AG10803 (cell line): Measurements from ENCODE around the gene ADAM12.

Source experiments
- DNase-seq: peaks from one replicate; pipeline ENCODE4 v3.0.0; 2010; ENCODE audit warnings: low read depth
- H3K4me3 ChIP-seq: 2 replicates; pipeline ENCODE4 v1.5.1; 2011; ENCODE audit warnings: mild to moderate bottlenecking, low read length, control low read depth
- CTCF ChIP-seq: conservative IDR thresholded peaks from 2 replicates; pipeline ENCODE4 v1.5.1; 2011; ENCODE audit warnings: mild to moderate bottlenecking, low read length, control low read depth, inconsistent platforms

The ADAM12 gene

GRCh38 chr10:126420567-126421300 is 32.5 kb upstream of the ADAM12 start:
- peak; percentile 22 for DNase-seq
- TF ChIP-seq CTCF, result no peak
- no peak overlapping the region; the same call in 1 of the 2 replicates for H3K4me3 ChIP-seq

GRCh38 chr10:126417220-126417825 is 29.0 kb upstream of the ADAM12 start:
- H3K4me3 ChIP-seq, result no peak overlapping the region
- no peak for TF ChIP-seq CTCF
- DNase-seq, result peak; percentile 30

- DNase-seq, result no peak
- no peak overlapping the region for H3K4me3 ChIP-seq
- no peak for TF ChIP-seq CTCF
These were observed 21.5 kb upstream of the ADAM12 start for GRCh38 chr10:126409821-126410220.

- TF ChIP-seq CTCF, result no peak
- H3K4me3 ChIP-seq, result no peak overlapping the region
- DNase-seq, result no peak
These were observed 20.8 kb upstream of the ADAM12 start for GRCh38 chr10:126408953-126409641.

GRCh38 chr10:126407831-126408230 is 19.6 kb upstream of the ADAM12 start:
- TF ChIP-seq CTCF, result peak; percentile 16; the same call in 1 of the 2 replicates
- DNase-seq, result peak; percentile 43
- H3K4me3 ChIP-seq, result no peak overlapping the region

GRCh38 chr10:126405239-126405775 is 17.0 kb upstream of the ADAM12 start:
- no peak overlapping the region for H3K4me3 ChIP-seq
- TF ChIP-seq CTCF, result no peak
- DNase-seq, result peak; percentile 19
